ENCODE data around the gene ESPN. TPM values are rescaled to one million over a fixed set of nuclear protein-coding genes. Genes with fewer than 3 reads are reported as not detected.

The ESPN gene
- total RNA-seq, 1 donor from 2014 or later: 54.0 TPM

DNA sequence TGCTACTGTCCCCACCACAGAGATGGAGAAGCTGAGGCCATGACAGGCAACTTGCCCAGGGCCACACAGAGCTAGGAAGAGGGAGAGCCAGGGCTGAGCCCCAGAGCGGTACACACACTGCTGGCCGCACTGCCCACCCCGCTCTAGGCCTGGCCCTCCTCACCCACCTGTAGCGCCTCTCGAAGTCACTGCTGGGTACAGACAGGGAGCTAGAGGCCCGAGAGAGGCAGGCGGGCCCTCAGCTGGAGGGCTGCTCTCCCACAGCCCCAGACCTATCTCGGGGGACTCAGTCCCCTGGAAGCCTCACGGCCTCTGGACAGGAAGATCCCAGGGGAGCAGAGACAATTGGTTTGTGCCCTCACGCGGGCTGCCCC is 84.2 kb downstream of the ESPN start:
- no peaks in the 10 kb centered on the region for H3K36me3 Mint-ChIP-seq (ENCODE audit: insufficient read depth)
- H3K4me1 Mint-ChIP-seq (ENCODE audit: low read depth): no peaks in the 10 kb centered on the region
- peaks cover 9% of the 10 kb centered on the region for H3K27me3 Mint-ChIP-seq
- H3K9me3 Mint-ChIP-seq (ENCODE audit: low read depth): no peaks in the 10 kb centered on the region
- no peak overlapping the region for H3K27ac Mint-ChIP-seq
- TF ChIP-seq, protein P1, sequence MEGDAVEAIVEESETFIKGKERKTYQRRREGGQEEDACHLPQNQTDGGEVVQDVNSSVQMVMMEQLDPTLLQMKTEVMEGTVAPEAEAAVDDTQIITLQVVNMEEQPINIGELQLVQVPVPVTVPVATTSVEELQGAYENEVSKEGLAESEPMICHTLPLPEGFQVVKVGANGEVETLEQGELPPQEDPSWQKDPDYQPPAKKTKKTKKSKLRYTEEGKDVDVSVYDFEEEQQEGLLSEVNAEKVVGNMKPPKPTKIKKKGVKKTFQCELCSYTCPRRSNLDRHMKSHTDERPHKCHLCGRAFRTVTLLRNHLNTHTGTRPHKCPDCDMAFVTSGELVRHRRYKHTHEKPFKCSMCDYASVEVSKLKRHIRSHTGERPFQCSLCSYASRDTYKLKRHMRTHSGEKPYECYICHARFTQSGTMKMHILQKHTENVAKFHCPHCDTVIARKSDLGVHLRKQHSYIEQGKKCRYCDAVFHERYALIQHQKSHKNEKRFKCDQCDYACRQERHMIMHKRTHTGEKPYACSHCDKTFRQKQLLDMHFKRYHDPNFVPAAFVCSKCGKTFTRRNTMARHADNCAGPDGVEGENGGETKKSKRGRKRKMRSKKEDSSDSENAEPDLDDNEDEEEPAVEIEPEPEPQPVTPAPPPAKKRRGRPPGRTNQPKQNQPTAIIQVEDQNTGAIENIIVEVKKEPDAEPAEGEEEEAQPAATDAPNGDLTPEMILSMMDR (IDR thresholded peaks at IDR 0.05; ENCODE audit: unreplicated experiment): no peak
- DNase-seq (ENCODE audit: low spot score, unreplicated experiment): no peak
- H3K4me3 Mint-ChIP-seq (ENCODE audit: low read depth): no peak overlapping the region

DNA sequence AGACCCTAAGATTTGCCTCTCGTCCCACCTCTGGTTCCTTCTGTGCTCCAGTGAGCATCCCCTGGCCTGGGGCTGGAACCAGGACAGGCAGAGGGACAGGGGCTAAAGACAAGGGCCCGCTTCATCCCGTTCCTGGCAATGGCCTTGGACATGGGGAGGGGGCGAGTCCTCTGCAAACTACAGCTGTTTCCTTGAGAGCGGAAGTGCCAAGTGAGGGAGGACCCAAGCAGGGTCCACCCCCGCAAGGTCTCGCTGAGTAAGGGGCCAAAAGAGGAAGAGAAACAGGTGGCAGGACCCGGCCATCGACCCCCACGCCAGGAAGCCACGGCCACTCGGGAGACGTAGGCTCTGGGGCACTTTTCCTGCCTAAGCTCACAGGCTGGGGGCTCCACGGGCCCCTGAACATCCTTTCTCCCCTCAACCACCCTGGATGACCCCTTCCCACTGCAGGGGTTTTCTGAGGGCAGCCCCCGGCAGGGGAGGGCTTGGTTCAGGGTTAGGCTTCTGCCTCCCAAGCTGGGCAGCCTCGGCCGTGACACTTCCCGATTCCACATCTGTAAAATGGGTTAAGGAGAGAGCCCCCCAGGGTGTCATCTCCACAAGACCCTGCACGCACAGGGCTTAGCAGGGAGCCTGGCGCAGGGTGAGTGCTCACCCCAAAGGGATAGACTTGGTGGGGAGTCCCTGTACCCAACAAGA is 84.8 kb downstream of the ESPN start:
- TF ChIP-seq, protein P1 (IDR thresholded peaks at IDR 0.05; ENCODE audit: unreplicated experiment): no peak
- DNase-seq (ENCODE audit: low spot score, unreplicated experiment): no peak
- Mint-ChIP-seq H3K27ac (no peak overlapping the region), H3K9me3 (ENCODE audit: low read depth) (no peaks in the 10 kb centered on the region), H3K4me1 (ENCODE audit: low read depth) (no peaks in the 10 kb centered on the region), H3K36me3 (ENCODE audit: insufficient read depth) (no peaks in the 10 kb centered on the region), H3K27me3 (peaks cover 9% of the 10 kb centered on the region), H3K4me3 (ENCODE audit: low read depth) (no peak overlapping the region)

DNA sequence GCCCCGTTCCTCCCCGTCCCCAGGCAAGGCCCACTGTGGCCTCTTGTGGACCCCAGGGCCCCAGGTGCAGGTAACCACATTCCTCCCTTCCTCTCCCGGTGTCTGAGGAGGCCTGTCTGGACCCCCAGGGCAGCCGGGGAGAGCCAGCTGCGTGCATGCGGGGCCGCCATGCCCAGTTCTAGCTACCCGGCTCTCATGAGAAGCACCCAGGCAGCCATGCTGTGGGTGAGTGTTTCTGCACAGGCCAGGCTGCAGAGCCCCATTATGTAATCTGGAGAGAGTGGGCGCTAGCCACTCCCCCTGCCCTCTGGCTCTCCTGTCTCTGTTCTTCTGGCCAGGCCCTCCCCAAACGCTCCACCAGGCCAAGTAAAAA is 85.3 kb downstream of the ESPN start:
- H3K27ac Mint-ChIP-seq: no peak overlapping the region
- no peak for DNase-seq (ENCODE audit: low spot score, unreplicated experiment)
- H3K4me3 Mint-ChIP-seq (ENCODE audit: low read depth): no peak overlapping the region
- TF ChIP-seq, protein P1 (IDR thresholded peaks at IDR 0.05; ENCODE audit: unreplicated experiment): no peak
- H3K9me3 Mint-ChIP-seq (ENCODE audit: low read depth): no peaks in the 10 kb centered on the region
- H3K27me3 Mint-ChIP-seq: peaks cover 9% of the 10 kb centered on the region
- H3K36me3 Mint-ChIP-seq (ENCODE audit: insufficient read depth): no peaks in the 10 kb centered on the region
- no peaks in the 10 kb centered on the region for H3K4me1 Mint-ChIP-seq (ENCODE audit: low read depth)

DNA sequence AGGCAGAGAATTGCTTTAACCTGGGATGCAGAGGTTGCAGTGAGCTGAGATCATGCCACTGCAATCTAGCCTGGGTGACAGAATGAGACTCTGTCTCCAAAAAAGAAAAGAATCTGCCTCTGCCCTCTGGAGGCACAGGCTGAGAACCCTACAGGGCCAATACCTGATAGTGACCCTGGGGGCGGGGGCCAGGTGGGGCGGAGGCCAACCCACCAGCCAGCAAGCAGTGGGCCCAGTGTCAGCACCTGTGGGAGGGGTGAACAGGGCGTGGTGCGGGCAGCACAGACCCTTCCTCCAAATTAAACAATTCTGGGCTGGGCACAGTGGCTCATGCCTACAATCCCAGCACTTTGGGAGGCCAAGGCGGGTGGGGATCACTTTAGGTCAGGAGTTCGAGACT is 85.9 kb downstream of the ESPN start:
- H3K27me3 Mint-ChIP-seq: peaks cover 6% of the 10 kb centered on the region

More for the DNA sequence above, 85.9 kb downstream of the ESPN start:
- Mint-ChIP-seq H3K4me1 (ENCODE audit: low read depth) (no peaks in the 10 kb centered on the region), H3K36me3 (ENCODE audit: insufficient read depth) (no peaks in the 10 kb centered on the region), H3K27ac (no peak overlapping the region), H3K9me3 (ENCODE audit: low read depth) (no peaks in the 10 kb centered on the region), H3K4me3 (ENCODE audit: low read depth) (no peak overlapping the region)
- no peak for DNase-seq (ENCODE audit: low spot score, unreplicated experiment)
- TF ChIP-seq, protein P1 (IDR thresholded peaks at IDR 0.05; ENCODE audit: unreplicated experiment): no peak

Small RNA genes within 50 kb of the gene (microRNA-seq; reads per million reads assigned to microRNA genes)
- gene MIR4252 (ENCODE audit: borderline number of aligned reads, unreplicated experiment): not detected

Other genes starting within 250 kb of the ESPN start
- 0.58 and 0.77 TPM in 2 replicates for gene CHD5, start 244.5 kb upstream of the ESPN start, total RNA-seq
- 414 and 432 TPM in 2 replicates for gene RPL22, start 225.2 kb upstream of the ESPN start, total RNA-seq
- gene RNF207, start 218.7 kb upstream of the ESPN start, total RNA-seq: 50.5 and 55.4 TPM in 2 replicates
- gene ICMT, start 188.8 kb upstream of the ESPN start, total RNA-seq: 56.6 and 59.4 TPM in 2 replicates
- not detected in 2 replicates for gene HES3, start 180.6 kb upstream of the ESPN start, total RNA-seq
- gene GPR153, start 163.7 kb upstream of the ESPN start, total RNA-seq: 6.3 and 6.5 TPM in 2 replicates
- 30.2 and 30.3 TPM in 2 replicates for gene ACOT7, start 31.0 kb upstream of the ESPN start, total RNA-seq
- 0.07 and 0.12 TPM in 2 replicates for gene HES2, start 4.9 kb upstream of the ESPN start, total RNA-seq
- gene TNFRSF25, start 41.4 kb downstream of the ESPN start, total RNA-seq: 68.3 and 68.9 TPM in 2 replicates
- 72.3 and 77.0 TPM in 2 replicates for gene PLEKHG5, start 66.9 kb downstream of the ESPN start, total RNA-seq
- 44.1 and 49.5 TPM in 2 replicates for gene NOL9, start 129.7 kb downstream of the ESPN start, total RNA-seq
- gene TAS1R1, start 130.5 kb downstream of the ESPN start, total RNA-seq: not detected in 2 replicates
- gene ZBTB48, start 155.2 kb downstream of the ESPN start, total RNA-seq: 49.7 and 55.9 TPM in 2 replicates
- gene KLHL21, start 178.1 kb downstream of the ESPN start, total RNA-seq: 21.0 and 21.3 TPM in 2 replicates
- 29.1 TPM in 2 replicates for gene PHF13, start 189.0 kb downstream of the ESPN start, total RNA-seq
- 22.9 TPM in 2 replicates for gene THAP3, start 200.1 kb downstream of the ESPN start, total RNA-seq